ENCODE measurements around the gene LMOD2. TPM values are rescaled to one million over a fixed set of nuclear protein-coding genes. Genes with fewer than 3 reads are reported as not detected.
A peak's percentile ranks its signal among the peaks of the same experiment; 100 is the strongest.

LMOD2 gene
- total and polyA plus RNA-seq, 2 experiments from 2014 or later, result 19.7 to 19.8 TPM

DNA sequence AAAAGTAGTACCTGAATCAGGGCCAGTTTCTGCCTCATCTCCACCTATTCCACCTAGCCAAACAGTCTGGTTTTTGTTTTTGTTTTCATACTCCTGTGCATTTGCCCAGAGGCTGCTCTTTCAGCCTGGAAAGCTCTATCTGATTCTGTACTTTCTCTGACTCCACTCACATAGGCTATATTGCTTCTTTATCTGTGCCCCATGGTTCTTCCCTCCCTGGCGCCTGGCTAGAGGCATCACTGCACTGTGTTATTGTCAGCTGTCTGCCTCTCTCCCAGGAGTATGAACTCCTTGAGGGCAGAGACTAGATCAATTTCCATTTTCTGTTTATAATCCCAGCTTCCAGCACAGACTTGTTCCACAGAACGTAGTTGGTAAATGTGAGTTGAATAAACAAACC is 5.1 kb upstream of the LMOD2 start:
- peak overlapping the region; percentile 2 for H3K27ac ChIP-seq
- TF ChIP-seq, protein P1, sequence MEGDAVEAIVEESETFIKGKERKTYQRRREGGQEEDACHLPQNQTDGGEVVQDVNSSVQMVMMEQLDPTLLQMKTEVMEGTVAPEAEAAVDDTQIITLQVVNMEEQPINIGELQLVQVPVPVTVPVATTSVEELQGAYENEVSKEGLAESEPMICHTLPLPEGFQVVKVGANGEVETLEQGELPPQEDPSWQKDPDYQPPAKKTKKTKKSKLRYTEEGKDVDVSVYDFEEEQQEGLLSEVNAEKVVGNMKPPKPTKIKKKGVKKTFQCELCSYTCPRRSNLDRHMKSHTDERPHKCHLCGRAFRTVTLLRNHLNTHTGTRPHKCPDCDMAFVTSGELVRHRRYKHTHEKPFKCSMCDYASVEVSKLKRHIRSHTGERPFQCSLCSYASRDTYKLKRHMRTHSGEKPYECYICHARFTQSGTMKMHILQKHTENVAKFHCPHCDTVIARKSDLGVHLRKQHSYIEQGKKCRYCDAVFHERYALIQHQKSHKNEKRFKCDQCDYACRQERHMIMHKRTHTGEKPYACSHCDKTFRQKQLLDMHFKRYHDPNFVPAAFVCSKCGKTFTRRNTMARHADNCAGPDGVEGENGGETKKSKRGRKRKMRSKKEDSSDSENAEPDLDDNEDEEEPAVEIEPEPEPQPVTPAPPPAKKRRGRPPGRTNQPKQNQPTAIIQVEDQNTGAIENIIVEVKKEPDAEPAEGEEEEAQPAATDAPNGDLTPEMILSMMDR (IDR thresholded peaks at IDR 0.05; ENCODE audit: low read depth, low read length), result no peak
- H3K4me1 ChIP-seq (ENCODE audit: low read depth), result peaks cover 6% of the 10 kb centered on the region
- no peaks in the 10 kb centered on the region for H3K36me3 ChIP-seq
- H3K27me3 ChIP-seq, result no peaks in the 10 kb centered on the region
- DNase-seq (ENCODE audit: low read depth in 1 of 2, low spot score in 1 of 2), result no peak
- no peak overlapping the region for H3K4me3 ChIP-seq
- no peaks in the 10 kb centered on the region for H3K9me3 ChIP-seq (ENCODE audit: low read depth)

DNA sequence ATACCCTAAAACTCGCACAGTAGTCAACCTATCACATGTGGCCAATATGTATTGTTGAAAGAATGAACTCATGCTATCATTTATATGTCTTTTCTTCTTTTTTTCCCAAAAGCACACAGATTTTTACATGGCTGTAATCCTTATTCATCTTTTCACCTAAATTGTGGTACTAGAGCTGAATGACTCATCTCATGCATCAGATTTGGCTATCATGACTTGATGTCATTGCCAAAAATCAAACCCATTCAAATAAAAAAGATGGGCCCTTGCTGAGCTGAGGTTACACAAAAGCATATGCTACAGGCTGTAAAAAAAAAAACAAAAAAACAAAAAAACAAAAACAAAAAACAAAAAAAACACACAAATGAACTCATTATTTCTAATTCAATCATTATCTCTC is 3.3 kb upstream of the LMOD2 start:
- Histone ChIP-seq H3K36me3 (no peaks in the 10 kb centered on the region), H3K4me1 (ENCODE audit: low read depth) (no peaks in the 10 kb centered on the region), H3K9me3 (ENCODE audit: low read depth) (no peaks in the 10 kb centered on the region), H3K27me3 (no peaks in the 10 kb centered on the region), H3K4me3 (no peak overlapping the region), H3K27ac (no peak overlapping the region)
- TF ChIP-seq, protein P1 (IDR thresholded peaks at IDR 0.05; ENCODE audit: low read depth, low read length), result no peak
- DNase-seq (ENCODE audit: low read depth in 1 of 2, low spot score in 1 of 2), result no peak

DNA sequence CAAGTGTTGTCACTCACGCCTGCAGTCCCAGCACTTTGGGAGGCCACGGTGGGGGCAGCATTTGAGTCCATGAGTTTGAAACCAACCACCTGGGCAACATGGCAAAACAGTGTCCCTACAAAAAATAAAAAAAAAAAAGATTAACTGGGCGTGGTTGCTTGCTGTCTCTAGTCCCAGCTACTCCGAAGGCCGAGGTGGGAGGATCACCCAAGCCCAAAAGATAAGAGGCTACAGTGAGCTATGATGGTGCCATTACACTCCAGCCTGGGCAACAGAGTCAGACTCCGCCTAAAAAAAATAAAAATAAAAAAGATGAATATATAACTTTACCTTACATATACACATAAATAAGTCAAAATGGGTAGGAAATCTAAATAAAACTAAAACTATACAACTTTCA is 2.5 kb upstream of the LMOD2 start:
- Histone ChIP-seq H3K4me3 (no peak overlapping the region), H3K27ac (no peak overlapping the region), H3K4me1 (ENCODE audit: low read depth) (peaks cover 2% of the 10 kb centered on the region), H3K27me3 (no peaks in the 10 kb centered on the region), H3K36me3 (no peaks in the 10 kb centered on the region), H3K9me3 (ENCODE audit: low read depth) (no peaks in the 10 kb centered on the region)
- no peak for DNase-seq (ENCODE audit: low read depth in 1 of 2, low spot score in 1 of 2)
- TF ChIP-seq, protein P1 (IDR thresholded peaks at IDR 0.05; ENCODE audit: low read depth, low read length), result no peak

DNA sequence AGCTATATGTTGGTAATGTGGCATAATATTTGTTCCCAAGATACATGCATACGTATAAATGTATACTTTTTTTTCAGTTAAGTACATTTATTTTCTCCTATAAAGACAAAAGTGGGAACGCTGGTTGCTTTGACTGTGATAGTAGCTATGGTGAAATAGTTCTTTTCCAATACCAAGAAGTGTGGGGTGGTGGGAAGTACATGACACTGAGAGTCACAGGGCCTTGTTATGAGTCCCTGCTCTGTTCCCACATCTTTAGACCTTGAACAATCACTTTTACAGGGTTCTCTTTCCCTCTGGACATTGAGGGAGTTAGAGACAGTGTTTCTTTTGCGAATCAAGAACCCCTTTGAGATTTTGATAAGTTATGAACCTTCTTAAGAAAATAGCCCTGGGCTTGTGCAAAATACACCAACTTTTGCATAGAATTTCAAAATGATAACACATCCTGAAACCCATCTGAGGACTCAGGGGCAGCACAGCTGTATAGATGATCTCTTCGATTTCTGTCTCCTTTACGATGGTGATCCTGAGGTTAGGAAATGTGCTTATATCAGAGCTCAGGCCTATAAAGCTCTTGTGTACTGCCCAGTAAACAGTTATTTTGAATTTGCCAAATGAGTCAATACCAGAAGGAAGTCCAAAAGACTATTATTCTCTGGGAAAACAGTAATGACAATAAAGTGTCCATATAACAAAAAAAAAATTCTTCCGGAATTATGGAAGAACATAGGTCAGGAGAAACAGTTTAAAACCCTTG is 1.1 kb downstream of the LMOD2 start:
- DNase-seq (ENCODE audit: low read depth in 1 of 2, low spot score in 1 of 2), result no peak
- H3K4me1 ChIP-seq (ENCODE audit: low read depth), result peaks cover 33% of the 10 kb centered on the region
- peak overlapping the region; percentile 90 for H3K27ac ChIP-seq
- no peaks in the 10 kb centered on the region for H3K9me3 ChIP-seq (ENCODE audit: low read depth)
- H3K27me3 ChIP-seq, result no peaks in the 10 kb centered on the region
- TF ChIP-seq, protein P1 (IDR thresholded peaks at IDR 0.05; ENCODE audit: low read depth, low read length), result no peak
- H3K4me3 ChIP-seq, result peak overlapping the region; percentile 16
- no peaks in the 10 kb centered on the region for H3K36me3 ChIP-seq

DNA sequence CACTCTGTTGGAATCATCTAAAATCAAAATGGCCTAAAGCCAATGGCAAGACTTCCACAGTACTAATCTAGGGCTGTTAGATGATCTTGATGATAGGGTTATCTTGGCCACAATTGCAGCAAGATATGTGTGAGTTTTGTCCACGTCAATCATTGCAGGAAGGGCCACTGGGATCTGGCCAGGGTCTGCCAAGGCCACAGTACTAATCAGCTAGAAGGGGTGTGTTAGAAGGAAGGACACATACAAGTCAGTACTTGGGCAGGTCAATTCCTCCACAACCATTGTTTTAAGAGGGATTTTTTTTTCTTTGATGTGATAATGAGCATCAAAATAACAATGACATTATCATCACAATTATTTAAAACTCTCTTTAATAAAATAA is 1.6 kb downstream of the LMOD2 start:
- TF ChIP-seq, protein P1 (IDR thresholded peaks at IDR 0.05; ENCODE audit: low read depth, low read length), result no peak
- H3K27me3 ChIP-seq, result no peaks in the 10 kb centered on the region
- H3K4me1 ChIP-seq (ENCODE audit: low read depth), result peaks cover 33% of the 10 kb centered on the region
- H3K27ac ChIP-seq, result peak overlapping the region; percentile 90
- no peaks in the 10 kb centered on the region for H3K36me3 ChIP-seq
- no peaks in the 10 kb centered on the region for H3K9me3 ChIP-seq (ENCODE audit: low read depth)
- peak overlapping the region; percentile 16 for H3K4me3 ChIP-seq
- no peak for DNase-seq (ENCODE audit: low read depth in 1 of 2, low spot score in 1 of 2)

Data from cardiac muscle cell (in vitro differentiated cells and primary cell).